Neural crest cell (in vitro differentiated cells): ENCODE measurements around the gene CFAP77. TPM values are rescaled to one million over a fixed set of nuclear protein-coding genes. Genes with fewer than 3 reads are reported as not detected.
A peak's percentile ranks its signal among the peaks of the same experiment; 100 is the strongest.

Source experiments
- DNase-seq: peaks from one replicate; pipeline ENCODE4 v3.0.0; 2021; ENCODE audit warnings: low read depth, mixed read lengths, low spot score
- H3K27ac Mint-ChIP-seq: one replicate; pipeline ENCODE4 v1.8.0; 2021; ENCODE audit warnings: mild to moderate bottlenecking, mixed read lengths; ENCODE audit not compliant: unreplicated experiment
- H3K27me3 Mint-ChIP-seq: 2 replicates; pipeline ENCODE4 v1.8.0; 2021; ENCODE audit warnings: low read depth, mild to moderate bottlenecking, mixed read lengths
- H3K36me3 Mint-ChIP-seq: 2 replicates; pipeline ENCODE4 v1.8.0; 2021; ENCODE audit warnings: low read depth, mild to moderate bottlenecking, mixed read lengths
- H3K4me1 Mint-ChIP-seq: 2 replicates; pipeline ENCODE4 v1.8.0; 2021; ENCODE audit warnings: mixed read lengths
- H3K4me3 Mint-ChIP-seq: one replicate; pipeline ENCODE4 v1.8.0; 2021; ENCODE audit warnings: mild to moderate bottlenecking, mixed read lengths
- H3K9me3 Mint-ChIP-seq: 2 replicates; pipeline ENCODE4 v1.8.0; 2021; ENCODE audit warnings: mixed read lengths
- total RNA-seq: library from RNA; stranded (reverse); gene quantifications from 2 replicates; pipeline ENCODE4 v1.2.1, GENCODE V29; 2021
- TF ChIP-seq, protein P1 (sequence below): fragments of 200-600 bp; sonication (generic); conservative IDR thresholded peaks from 2 replicates; pipeline ENCODE4 v1.5.0; 2021; ENCODE audit warnings: antibody characterized with exemption, mild to moderate bottlenecking

The CFAP77 gene
- total RNA-seq, 1 donor from 2014 or later: 0.23 TPM

DNA sequence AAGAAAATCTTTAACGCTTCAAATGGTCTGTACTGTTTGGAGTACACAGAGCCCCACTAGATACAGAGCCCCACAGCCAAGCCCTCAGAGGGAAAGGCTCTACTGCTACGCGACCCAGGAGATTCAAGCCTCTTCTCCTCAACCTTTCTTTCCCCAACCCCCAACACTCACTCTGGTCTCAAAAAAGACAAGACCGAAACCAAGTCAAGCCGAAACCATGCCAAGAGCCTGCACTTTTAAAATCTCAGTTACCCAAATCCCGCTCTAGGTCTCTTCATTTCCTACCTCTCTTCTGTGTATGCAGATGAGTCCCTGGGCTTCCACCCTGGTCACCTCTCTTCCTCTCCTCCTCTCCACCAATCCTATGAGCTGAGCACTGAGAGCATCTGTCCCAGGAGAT, 204.3 kb downstream of the CFAP77 start:
- Mint-ChIP-seq H3K9me3 (no peaks in the 10 kb centered on the region), H3K4me1 (peaks cover 2% of the 10 kb centered on the region), H3K27ac (no peak overlapping the region), H3K27me3 (no peaks in the 10 kb centered on the region), H3K36me3 (peaks cover 16% of the 10 kb centered on the region), H3K4me3 (no peak overlapping the region)
- DNase-seq: no peak
- TF ChIP-seq, protein P1, sequence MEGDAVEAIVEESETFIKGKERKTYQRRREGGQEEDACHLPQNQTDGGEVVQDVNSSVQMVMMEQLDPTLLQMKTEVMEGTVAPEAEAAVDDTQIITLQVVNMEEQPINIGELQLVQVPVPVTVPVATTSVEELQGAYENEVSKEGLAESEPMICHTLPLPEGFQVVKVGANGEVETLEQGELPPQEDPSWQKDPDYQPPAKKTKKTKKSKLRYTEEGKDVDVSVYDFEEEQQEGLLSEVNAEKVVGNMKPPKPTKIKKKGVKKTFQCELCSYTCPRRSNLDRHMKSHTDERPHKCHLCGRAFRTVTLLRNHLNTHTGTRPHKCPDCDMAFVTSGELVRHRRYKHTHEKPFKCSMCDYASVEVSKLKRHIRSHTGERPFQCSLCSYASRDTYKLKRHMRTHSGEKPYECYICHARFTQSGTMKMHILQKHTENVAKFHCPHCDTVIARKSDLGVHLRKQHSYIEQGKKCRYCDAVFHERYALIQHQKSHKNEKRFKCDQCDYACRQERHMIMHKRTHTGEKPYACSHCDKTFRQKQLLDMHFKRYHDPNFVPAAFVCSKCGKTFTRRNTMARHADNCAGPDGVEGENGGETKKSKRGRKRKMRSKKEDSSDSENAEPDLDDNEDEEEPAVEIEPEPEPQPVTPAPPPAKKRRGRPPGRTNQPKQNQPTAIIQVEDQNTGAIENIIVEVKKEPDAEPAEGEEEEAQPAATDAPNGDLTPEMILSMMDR: no peak

DNA sequence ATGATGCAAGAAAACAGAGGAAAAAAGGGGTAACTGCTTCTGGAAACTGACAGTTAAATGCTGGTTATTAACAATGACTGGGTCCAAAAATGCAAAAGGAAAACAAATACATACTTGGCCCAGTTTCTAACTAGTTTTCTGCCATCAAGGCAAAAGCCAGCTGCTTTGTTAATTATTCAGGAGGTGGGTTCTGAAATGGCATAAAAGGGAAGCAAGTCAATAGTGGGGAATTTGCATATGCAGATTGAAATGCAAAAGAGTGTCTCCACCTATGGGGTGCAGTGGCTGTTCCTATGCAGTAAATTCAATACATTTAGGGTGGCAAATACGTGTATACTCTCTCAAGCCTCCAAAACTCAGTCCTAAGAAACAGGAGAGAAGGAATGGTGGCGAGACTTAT, 205.8 kb downstream of the CFAP77 start:
- peaks cover 14% of the 10 kb centered on the region for H3K36me3 Mint-ChIP-seq

DNA sequence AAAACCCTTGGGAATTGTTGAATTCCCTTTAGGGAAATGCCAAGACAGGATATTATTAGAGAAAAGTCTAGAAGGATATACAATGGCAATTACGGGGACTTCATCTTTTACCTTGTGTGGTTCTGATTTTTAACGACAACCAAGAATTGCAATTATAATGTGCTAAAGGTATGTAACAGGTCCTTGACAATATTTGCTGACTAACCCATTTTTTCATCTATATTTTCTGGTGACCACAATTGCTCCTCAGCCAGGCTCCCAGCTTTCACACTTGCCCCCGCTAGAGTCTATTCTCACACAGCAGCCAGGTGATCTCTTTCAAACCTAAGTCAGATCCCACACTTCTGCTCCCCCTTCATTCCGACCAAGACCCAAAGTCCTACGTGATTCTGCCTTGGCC, 206.7 kb downstream of the CFAP77 start:
- H3K27ac Mint-ChIP-seq: peak overlapping the region; percentile 28
- DNase-seq: no peak
- no peak overlapping the region for H3K4me3 Mint-ChIP-seq
- TF ChIP-seq, protein P1: no peak
- H3K27me3 Mint-ChIP-seq: no peaks in the 10 kb centered on the region
- H3K36me3 Mint-ChIP-seq: peaks cover 12% of the 10 kb centered on the region
- no peaks in the 10 kb centered on the region for H3K4me1 Mint-ChIP-seq
- H3K9me3 Mint-ChIP-seq: no peaks in the 10 kb centered on the region

More for the DNA sequence above, 205.8 kb downstream of the CFAP77 start:
- TF ChIP-seq, protein P1: no peak
- Mint-ChIP-seq H3K27ac (no peak overlapping the region), H3K27me3 (no peaks in the 10 kb centered on the region), H3K9me3 (no peaks in the 10 kb centered on the region), H3K4me1 (no peaks in the 10 kb centered on the region), H3K4me3 (no peak overlapping the region)
- no peak for DNase-seq

DNA sequence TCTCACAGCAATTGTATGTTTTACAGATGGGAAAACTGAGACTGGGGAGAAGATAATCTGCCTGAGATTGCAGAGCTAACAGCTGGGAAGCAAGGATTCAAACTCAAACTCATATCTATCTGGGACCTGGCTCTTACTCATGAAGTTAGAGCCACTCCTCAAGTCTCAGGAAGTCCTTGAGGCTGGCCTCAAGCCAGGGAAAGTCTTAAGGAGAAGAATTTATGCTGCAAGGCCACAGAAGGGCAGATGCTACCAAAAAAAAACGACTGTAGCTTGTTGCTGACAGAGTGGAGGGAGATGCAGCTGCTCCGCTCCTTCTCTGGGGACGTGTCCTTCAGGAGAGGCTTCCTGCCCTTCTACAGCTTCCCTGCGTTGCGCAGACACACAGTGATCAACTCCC, 212.1 kb downstream of the CFAP77 start:
- Mint-ChIP-seq H3K27me3 (no peaks in the 10 kb centered on the region), H3K4me1 (no peaks in the 10 kb centered on the region), H3K27ac (no peak overlapping the region), H3K4me3 (no peak overlapping the region), H3K9me3 (no peaks in the 10 kb centered on the region), H3K36me3 (peaks cover 10% of the 10 kb centered on the region)
- TF ChIP-seq, protein P1: no peak
- DNase-seq: no peak

Other genes with a start within 250 kb of the CFAP77 start
- gene NTNG2, start 248.2 kb upstream of the CFAP77 start, total RNA-seq: 2.4 and 3.6 TPM in 2 replicates
- 43.0 and 43.8 TPM in 2 replicates for gene SETX, start 55.2 kb upstream of the CFAP77 start, total RNA-seq
- gene TTF1, start 3.4 kb upstream of the CFAP77 start, total RNA-seq: 21.9 and 23.5 TPM in 2 replicates
- not detected in 2 replicates for gene BARHL1, start 172.4 kb downstream of the CFAP77 start, total RNA-seq